ENCODE results near the gene MGAT3. TPM values are rescaled to one million over a fixed set of nuclear protein-coding genes. Genes with fewer than 3 reads are reported as not detected.

Gene MGAT3, protein sequence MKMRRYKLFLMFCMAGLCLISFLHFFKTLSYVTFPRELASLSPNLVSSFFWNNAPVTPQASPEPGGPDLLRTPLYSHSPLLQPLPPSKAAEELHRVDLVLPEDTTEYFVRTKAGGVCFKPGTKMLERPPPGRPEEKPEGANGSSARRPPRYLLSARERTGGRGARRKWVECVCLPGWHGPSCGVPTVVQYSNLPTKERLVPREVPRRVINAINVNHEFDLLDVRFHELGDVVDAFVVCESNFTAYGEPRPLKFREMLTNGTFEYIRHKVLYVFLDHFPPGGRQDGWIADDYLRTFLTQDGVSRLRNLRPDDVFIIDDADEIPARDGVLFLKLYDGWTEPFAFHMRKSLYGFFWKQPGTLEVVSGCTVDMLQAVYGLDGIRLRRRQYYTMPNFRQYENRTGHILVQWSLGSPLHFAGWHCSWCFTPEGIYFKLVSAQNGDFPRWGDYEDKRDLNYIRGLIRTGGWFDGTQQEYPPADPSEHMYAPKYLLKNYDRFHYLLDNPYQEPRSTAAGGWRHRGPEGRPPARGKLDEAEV
- under 0.01 and 0.17 TPM in 2 replicates for total RNA-seq

DNA sequence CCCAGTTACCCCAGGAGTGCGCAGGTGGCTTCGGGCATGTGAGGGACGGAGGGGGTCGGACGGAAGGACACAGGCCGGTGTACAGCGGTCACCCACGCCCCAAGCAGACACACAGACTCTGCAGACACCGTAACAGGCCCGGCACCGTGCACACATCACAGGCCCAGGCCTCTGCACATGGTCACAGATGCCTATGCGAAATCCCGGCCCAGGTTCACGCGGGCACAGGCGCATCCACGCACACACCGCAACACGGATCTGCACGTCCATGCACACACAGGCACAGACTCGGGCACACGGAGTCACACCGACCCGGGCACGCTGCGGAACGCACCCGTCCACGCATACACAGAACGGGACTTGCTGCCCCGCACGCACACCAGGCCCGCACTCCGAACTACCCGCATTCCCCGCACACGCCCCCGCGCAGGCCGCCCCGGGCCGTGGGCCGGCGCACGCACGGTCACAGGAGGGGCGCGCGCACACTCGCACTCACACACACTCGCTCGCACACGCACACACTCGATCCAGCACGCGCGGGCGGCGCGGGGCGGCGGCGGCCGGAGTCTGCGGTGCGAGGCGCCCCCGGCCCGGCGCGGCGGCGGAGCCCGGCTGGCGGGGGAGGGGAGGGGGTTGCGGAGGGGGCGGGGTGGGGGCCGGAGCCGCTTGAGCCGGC, at the start of gene MGAT3:
MGAT3 (plus strand) TSS at position 491 of the 676 bp plus-strand sequence. CDS start 30,336 bp downstream, outside the sequence.

GRCh38 chr22:39502109-39502788, 45.4 kb downstream of the MGAT3 start, which contains the start of gene MIEF1:
MIEF1 (plus strand) TSS chr22:39502290; CDS start chr22:39511295, 9,005 bp downstream.

DNA sequence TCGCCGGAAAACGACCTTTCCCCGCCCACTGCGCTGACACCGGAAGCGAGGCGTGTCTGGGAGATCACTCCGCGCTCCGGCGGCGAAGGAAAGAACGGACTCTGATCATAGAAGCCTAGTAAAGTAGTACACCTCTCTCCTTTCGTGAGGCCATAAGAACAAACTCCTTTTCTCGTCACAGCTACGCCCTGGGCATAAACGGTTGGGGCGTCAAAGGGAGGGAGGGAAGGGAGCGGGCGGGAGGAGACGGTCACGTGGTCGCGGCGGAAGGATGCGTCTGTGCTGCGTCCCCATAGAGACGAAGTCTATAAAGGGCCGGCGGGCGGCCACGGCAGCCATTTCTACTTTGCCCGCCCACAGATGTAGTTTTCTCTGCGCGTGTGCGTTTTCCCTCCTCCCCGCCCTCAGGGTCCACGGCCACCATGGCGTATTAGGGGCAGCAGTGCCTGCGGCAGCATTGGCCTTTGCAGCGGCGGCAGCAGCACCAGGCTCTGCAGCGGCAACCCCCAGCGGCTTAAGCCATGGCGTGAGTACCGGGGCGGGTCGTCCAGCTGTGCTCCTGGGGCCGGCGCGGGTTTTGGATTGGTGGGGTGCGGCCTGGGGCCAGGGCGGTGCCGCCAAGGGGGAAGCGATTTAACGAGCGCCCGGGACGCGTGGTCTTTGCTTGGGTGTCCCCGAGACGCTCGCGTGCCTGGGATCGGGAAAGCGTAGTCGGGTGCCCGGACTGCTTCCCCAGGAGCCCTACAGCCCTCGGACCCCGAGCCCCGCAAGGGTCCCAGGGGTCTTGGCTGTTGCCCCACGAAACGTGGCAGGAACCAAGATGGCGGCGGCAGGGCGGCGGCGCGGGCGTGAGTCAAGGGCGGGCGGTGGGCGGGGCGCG, 63.7 kb downstream of the MGAT3 start, which contains the start of gene ATF4:
ATF4 (plus strand) TSS at position 337 of the 880 bp plus-strand sequence. CDS start 884 bp downstream, outside the sequence.

DNA sequence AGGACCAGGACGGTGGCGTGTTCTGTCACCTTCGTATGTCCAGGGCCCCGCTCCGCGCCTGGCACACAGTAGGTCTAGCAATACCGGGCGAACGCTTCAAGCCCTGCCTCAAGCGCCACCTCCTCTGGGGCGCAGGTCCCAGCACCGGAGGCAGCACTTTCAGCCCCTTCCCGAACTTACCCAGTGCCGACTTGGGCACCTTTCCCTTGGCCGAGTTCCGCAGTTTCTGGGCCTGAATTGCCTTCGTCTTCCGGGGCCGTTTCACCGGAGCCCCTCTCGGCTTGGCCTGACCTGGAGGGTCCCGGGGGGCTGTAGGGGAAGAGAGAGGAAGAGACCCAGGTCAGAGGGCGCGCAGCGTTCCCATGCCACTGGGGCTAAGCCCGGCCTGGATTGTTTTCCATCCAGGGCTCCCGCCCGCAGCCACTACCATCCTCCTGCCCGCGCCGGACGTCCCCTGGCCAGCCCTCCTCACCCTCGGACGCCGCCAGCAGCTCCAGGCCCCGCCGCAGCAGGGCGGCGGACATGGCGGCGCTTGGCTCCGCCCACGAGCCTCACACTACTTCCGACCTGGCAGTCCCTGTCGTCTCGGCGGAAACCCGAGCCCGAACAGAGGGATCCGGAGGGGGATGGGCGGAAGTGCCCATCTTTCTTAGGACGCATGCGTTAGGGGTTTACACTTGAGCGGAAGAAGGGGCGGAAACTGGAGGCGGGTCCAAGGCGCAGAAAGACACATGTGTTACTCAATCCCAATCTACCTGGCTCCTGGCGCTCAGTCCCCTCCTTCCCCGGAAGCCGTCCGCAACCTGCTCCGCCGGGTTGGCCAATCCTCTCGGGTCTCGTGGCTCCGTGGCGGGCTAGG, 75.6 kb downstream of the MGAT3 start, which contains the start of gene RPS19BP1:
RPS19BP1 (minus strand) TSS at position 534 of the 859 bp plus-strand sequence; CDS start at position 524, 10 bp downstream.

Other genes starting within 250 kb of the MGAT3 start
- gene PDGFB, start 212.0 kb upstream of the MGAT3 start, total RNA-seq, result 1.8 and 1.9 TPM in 2 replicates
- gene RPL3, start 137.4 kb upstream of the MGAT3 start, total RNA-seq, result 2,456 and 3,014 TPM in 2 replicates
- 5.6 and 7.9 TPM in 2 replicates for gene SYNGR1, start 107.0 kb upstream of the MGAT3 start, total RNA-seq
- gene TAB1, start 57.2 kb upstream of the MGAT3 start, total RNA-seq, result 16.9 and 24.0 TPM in 2 replicates
- gene MIEF1, start 45.3 kb downstream of the MGAT3 start, total RNA-seq, result 20.7 and 24.8 TPM in 2 replicates
- 396 and 410 TPM in 2 replicates for gene ATF4, start 63.5 kb downstream of the MGAT3 start, total RNA-seq
- gene RPS19BP1, start 75.7 kb downstream of the MGAT3 start, total RNA-seq, result 94.1 and 113 TPM in 2 replicates
- not detected in 2 replicates for gene CACNA1I, start 113.7 kb downstream of the MGAT3 start, total RNA-seq

Data from bronchus fibroblast of lung (primary cell).